NOMO-1 treated with DMSO at 0.1 percent for 48 hours (cell line): ENCODE results near the gene COX20.

Experiments
- DNase-seq: peaks from one replicate; lab custom pipeline; 2025; ENCODE audit not compliant: unreplicated experiment; lab: John Stamatoyannopoulos, UW

COX20 gene

GRCh38 chr1:244850896-244851295, 15.4 kb downstream of the COX20 start:
- no peak for DNase-seq

- no peak for DNase-seq
Measured at GRCh38 chr1:244851546-244852231, 16.2 kb downstream of the COX20 start.

DNA sequence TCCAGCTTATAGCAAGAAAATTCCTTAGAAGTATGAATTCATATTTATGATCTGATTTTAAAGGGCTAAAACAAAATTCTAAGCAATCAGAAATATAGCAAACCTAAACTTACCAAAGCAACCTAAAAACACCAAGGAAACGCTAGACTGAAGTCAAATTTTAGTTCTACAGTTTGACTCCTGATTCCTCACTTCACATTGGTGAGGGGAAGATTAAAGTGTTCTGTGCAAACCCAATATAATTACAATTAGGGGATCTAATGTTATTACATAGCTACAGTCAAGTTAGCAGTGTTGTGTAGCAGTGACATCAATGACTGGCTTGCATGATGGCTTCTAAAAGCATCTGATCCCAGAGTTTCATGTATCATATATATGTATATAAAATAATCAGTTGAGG, 17.2 kb downstream of the COX20 start:
- no peak for DNase-seq

- DNase-seq, result peak; percentile 30
Measured at GRCh38 chr1:244854166-244854565, 18.7 kb downstream of the COX20 start.

DNA sequence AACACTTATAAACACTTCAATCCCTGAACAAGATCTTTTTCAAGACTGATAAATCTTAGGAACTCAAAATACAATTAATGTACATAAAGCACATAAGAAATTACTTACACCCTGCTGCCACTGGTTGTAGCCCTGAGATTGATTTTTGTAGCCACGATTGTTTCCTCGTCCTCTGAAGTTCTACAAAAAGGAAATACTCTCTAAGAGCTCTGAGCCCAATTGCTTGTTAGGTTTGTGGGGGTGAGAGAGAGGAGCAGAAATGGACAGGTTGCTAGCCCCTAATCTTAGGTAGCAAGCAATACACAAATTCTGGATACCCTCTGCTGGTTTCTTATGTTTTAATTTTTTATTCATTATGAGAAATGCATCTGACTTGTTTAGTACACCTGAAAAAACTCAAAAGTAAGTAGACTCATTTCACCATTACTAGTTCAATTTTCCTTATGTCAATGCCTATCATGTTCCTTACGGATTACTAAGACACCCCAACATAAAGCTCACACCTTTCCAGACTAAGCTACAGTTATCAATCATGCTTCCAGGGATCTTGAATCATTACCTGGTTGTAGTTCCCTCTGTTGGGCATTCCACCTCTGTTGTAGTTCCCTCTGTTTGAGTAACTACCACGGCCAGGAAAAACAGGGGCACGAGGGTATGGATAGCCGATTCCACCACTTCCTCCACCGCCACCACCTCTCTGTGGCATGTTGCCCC, 19.6 kb downstream of the COX20 start:
- no peak for DNase-seq

- no peak for DNase-seq
Measured at GRCh38 chr1:244857761-244858160, 22.3 kb downstream of the COX20 start.

DNA sequence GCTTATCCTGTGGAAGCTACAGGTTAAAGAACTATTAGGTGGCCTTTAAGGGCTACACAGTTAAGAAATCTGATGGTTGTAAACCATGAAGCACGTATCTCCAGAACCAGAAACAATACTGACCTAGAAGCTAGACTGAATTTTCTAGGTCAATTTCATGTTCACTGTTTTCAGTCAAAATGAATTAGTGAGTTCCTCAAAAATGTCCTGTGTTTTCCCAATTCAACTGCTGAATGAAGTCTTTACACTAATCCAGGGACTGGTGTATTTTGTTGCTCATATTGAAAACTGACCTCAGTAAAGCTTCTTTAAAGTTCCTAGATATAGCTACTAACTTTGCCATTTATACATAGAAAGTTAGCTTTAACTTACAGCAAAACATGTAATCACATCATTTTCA, 22.9 kb downstream of the COX20 start:
- DNase-seq, result no peak

GRCh38 chr1:244860078-244860477, 24.6 kb downstream of the COX20 start:
- no peak for DNase-seq

GRCh38 chr1:244860914-244861610, 25.6 kb downstream of the COX20 start:
- no peak for DNase-seq

GRCh38 chr1:244861683-244862082, 26.2 kb downstream of the COX20 start:
- DNase-seq, result peak; percentile 20

- peak; percentile 50 for DNase-seq
Measured at GRCh38 chr1:244862354-244862698, 26.9 kb downstream of the COX20 start.

DNA sequence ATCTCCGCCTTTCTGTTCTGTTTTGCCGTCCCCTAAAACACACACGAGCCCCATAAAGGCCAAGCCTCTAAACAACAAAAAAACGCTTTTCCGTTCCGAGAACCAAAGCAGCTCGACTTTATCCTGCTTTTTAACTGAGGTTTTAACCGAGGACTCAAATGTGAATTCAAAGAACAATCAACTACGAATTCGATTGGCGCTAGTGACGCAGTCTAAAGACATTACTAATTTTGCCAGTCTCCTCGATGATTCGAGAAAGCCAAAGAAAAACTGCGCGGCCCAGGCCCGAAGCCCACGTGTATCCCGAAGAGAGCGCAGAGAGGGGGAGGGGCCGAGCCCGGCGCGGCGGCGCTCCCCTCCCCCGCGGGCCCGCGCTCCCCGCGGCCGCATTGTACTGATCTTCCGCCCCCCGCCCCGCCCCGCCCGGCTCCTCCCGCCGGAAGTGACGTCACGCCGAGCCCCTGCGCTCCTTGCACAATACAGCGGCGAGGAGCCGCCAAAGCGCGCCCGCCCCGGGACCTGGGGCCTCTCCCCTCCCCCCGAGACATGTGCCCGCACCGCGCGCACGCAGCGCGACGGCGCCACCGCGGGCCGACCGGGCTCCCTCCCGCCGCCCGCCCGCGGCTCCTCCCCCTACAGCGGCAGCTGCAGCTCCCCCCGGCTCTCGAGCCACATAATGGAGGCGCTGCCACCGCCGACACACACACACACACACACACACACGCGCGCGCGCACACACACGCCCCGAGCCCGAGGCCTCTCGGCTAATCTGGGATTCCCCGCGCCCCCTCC, 27.4 kb downstream of the COX20 start:
- DNase-seq, result peak; percentile 90

GRCh38 chr1:244863491-244864252, 28.2 kb downstream of the COX20 start:
- no peak for DNase-seq

DNA sequence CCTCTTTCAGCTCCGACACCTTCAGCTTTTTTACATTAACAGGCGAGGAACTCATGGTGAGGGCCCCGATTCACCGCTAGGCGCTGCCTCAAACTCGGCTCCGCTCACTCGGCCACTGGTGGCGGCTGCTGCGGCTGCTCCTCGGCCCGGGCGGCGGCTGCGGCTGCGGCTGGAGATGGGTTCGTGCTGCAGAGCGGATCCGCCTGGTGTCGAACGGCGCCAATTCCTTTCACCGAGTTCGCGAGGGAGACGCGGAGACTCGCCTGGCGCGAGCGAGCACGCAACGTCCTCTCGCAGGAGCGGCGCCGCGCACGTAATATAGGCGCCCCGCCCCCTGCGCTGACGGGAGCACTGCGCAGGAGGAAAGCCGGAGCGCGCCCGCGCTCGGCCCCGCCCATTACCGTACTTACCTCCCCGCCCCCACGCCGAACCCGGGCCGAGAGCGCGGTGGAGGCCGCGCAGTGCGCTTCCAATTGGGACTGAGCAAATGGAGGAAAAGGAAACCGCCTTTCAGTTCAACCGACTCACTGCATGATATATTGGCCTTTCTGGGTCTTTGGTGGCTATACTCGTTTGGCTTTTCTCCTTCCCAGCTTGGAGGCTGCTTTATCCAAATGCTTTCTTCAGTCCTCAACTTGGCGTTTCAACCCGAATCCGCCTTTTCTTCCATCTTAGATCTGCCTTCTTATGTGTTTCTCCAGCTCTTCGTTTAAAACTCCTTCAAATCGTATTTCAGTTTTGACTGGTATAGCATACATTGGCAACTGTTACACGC, 29.0 kb downstream of the COX20 start, which contains the start of gene HNRNPU:
Gene HNRNPU, minus strand, starts transcription at position 291 of the 775 bp plus-strand sequence. Its CDS starts 236 bp downstream, at position 55.
- peak; percentile 95 for DNase-seq

- peak; percentile 50 for DNase-seq
Measured at GRCh38 chr1:244865028-244865371, 29.5 kb downstream of the COX20 start.

GRCh38 chr1:244865820-244866219, 30.4 kb downstream of the COX20 start:
- DNase-seq, result no peak

DNA sequence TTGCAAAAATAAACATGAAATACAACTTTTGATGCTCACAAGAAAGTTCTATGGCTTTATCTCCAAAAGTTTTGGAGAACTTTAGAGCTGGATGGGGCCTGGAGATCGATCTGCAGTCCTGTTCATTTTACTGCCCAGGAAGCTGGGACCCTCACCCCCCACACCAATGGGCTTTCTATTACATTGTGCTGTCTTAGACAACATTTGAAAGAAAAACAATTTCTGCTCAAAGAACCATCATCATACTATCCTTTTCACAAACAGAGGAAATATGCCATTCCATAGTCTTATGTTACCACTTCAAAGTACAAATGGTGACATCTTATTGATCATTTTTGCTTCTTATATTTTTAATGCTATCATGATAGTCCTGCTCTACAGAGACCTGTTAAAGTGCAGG, 30.9 kb downstream of the COX20 start:
- DNase-seq, result no peak

- peak; percentile 42 for DNase-seq
Measured at GRCh38 chr1:244868484-244869363, 33.3 kb downstream of the COX20 start.

DNA sequence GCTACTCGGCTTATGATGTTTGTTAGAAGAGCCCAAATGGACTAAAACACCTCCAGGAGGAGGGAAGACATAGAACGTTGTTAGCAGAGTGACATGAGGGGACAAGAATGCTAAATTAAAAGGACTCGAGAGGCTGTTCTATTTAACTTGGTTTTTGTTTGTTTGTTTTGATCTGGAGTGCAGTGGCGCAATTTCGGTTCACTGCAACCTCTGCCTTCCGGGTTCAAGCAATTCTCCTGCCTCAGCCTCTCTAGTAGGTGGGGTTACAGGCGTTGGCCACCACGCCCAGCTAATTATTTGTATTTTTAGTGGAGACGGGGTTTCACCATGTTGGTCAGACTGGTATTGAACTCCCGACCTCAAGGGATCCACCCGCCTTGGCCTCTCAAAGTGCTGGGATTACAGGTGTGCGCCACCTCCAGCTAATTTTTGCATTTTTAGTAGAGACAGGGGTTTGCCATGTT, 33.9 kb downstream of the COX20 start:
- DNase-seq, result no peak
